A549 (cell line): ENCODE data around the gene LHB. TPM values are rescaled to one million over a fixed set of nuclear protein-coding genes. Genes with fewer than 3 reads are reported as not detected.

ENCODE experiments used
- ATAC-seq, 2 experiments: fragments of 200-7000 bp in 1 of 2; fragments of >200 bp in 1 of 2; cut with Nextera tagmentation in 1 of 2; cut with Tn5 transposase in 1 of 2; 3 replicates each; pipeline versions ENCODE4 v1.8.0 to v1.9.1; 2018 to 2020; ENCODE audit warnings: mild to moderate bottlenecking in 1 of 2, moderate library complexity in 1 of 2
- CTCF ChIA-PET: fragments of 300-600 bp; sonication (Branson Sonifier 250); formaldehyde crosslinking; extraction: SDS; loops from one replicate; lab custom pipeline; 2021; ENCODE audit warnings: antibody characterized with exemption, inconsistent platforms; lab: Yijun Ruan, JAX
- POLR2A ChIA-PET: fragments of 350-600 bp; formaldehyde crosslinking; extraction: SDS; loops from one replicate; lab custom pipeline; 2021; ENCODE audit warnings: antibody characterized with exemption, inconsistent platforms; lab: Yijun Ruan, JAX
- DNase-seq, 2 experiments: peaks; one replicate each; pipeline versions ENCODE4 v3.0.0 to v3.0.0-alpha.2; 2011 to 2016; ENCODE audit warnings: low read depth in 1 of 2, low spot score in 1 of 2
- FAIRE-seq: peaks from 2 replicates; lab custom pipeline; 2011; peaks lifted over from hg19 to GRCh38; lab: Jason Lieb, UNC
- H3K27ac ChIP-seq, 2 experiments: fragments of >200 bp; sonication (Bioruptor Twin); formaldehyde crosslinking; 3 replicates each; pipeline ENCODE4 v1.5.1; 2016 to 2017
- H3K4me1 ChIP-seq: fragments of >200 bp; sonication (Bioruptor Twin); formaldehyde crosslinking; 3 replicates; pipeline ENCODE4 v1.6.1; 2016
- H3K4me2 ChIP-seq: fragments of >200 bp; sonication (Bioruptor Twin); formaldehyde crosslinking; 3 replicates; pipeline ENCODE4 v1.6.1; 2016
- H3K4me3 ChIP-seq: fragments of >200 bp; sonication (Bioruptor Twin); formaldehyde crosslinking; 3 replicates; pipeline ENCODE4 v1.5.1; 2016
- H3K9me3 ChIP-seq: fragments of >200 bp; sonication (Bioruptor Twin); formaldehyde crosslinking; 3 replicates; pipeline ENCODE4 v1.6.1; 2016
- BHLHE40 ChIP-seq: IDR thresholded peaks from 2 replicates; pipeline ENCODE4 v1.6.1; 2012; ENCODE audit warnings: low read depth, low read length, inconsistent platforms
- CBX2 ChIP-seq: fragments of 200-600 bp; sonication (generic); IDR thresholded peaks from 2 replicates; pipeline ENCODE4 v1.6.1; 2016; ENCODE audit warnings: low read depth, mild to moderate bottlenecking, borderline replicate concordance
- CBX8 ChIP-seq: fragments of 200-600 bp; sonication (generic); IDR thresholded peaks from 2 replicates; pipeline ENCODE4 v1.6.1; 2016
- EHMT2 ChIP-seq: fragments of 200-600 bp; sonication (generic); IDR thresholded peaks from 2 replicates; pipeline ENCODE4 v1.6.1; 2016; ENCODE audit warnings: antibody characterized with exemption, low read depth, mild to moderate bottlenecking, moderate library complexity
- EP300 ChIP-seq, 2 experiments: fragments of >200 bp; sonication (Bioruptor Twin); formaldehyde crosslinking; IDR thresholded peaks; 2 replicates in 1 of 2; 3 replicates in 1 of 2; pipeline ENCODE4 v1.6.1; 2016 to 2017
- FOSB ChIP-seq: fragments of 250-450 bp; sonication (Bioruptor Pico); IDR thresholded peaks from 2 replicates; pipeline ENCODE4 v1.5.0; 2020; ENCODE audit warnings: mild to moderate bottlenecking, moderate library complexity
- FOSL2 ChIP-seq, 2 experiments: fragments of 450-650 bp in 1 of 2; fragments of >200 bp in 1 of 2; sonication (Bioruptor Twin) in 1 of 2; formaldehyde crosslinking; IDR thresholded peaks; 2 replicates each; pipeline versions ENCODE4 v1.5.0 to v1.6.1; 2016 to 2020; ENCODE audit warnings: mild to moderate bottlenecking in 1 of 2, moderate library complexity in 1 of 2
- HDAC2 ChIP-seq: fragments of 200-600 bp; sonication (generic); IDR thresholded peaks from 2 replicates; pipeline ENCODE4 v1.6.1; 2016
- HOXA7 ChIP-seq: fragments of 250-450 bp; sonication (Bioruptor Pico); IDR thresholded peaks from 2 replicates; pipeline ENCODE4 v1.5.0; 2020; ENCODE audit warnings: mild to moderate bottlenecking, moderate library complexity
- KDM5A ChIP-seq: fragments of 200-600 bp; sonication (generic); IDR thresholded peaks from 2 replicates; pipeline ENCODE4 v1.6.1; 2016; ENCODE audit warnings: antibody characterized with exemption, mild to moderate bottlenecking
- MAFK ChIP-seq: fragments of 450-650 bp; IDR thresholded peaks from 2 replicates; pipeline ENCODE4 v1.6.1; 2014; ENCODE audit not compliant: partially characterized antibody
- NPAS2 ChIP-seq: fragments of 250-450 bp; sonication (Bioruptor Pico); IDR thresholded peaks from 2 replicates; pipeline ENCODE4 v1.8.0; 2022; ENCODE audit warnings: mild to moderate bottlenecking, moderate library complexity, borderline replicate concordance
- POLR2A ChIP-seq: IDR thresholded peaks from 2 replicates; pipeline ENCODE4 v1.6.1; 2012; ENCODE audit warnings: mild to moderate bottlenecking, low read length
- POLR2AphosphoS2 ChIP-seq: conservative IDR thresholded peaks from 2 replicates; pipeline ENCODE4 v1.6.1; 2012; ENCODE audit warnings: low read length, improper control_type of control experiment, inconsistent platforms
- SREBF2 ChIP-seq: fragments of 450-650 bp; IDR thresholded peaks from 2 replicates; pipeline ENCODE4 v1.6.1; 2014; ENCODE audit warnings: mild to moderate bottlenecking, moderate library complexity
- ZFP36 ChIP-seq: fragments of 450-650 bp; IDR thresholded peaks from 2 replicates; pipeline ENCODE4 v1.6.1; 2014; ENCODE audit warnings: borderline replicate concordance; ENCODE audit not compliant: partially characterized antibody
- ZNF302 ChIP-seq: fragments of 250-450 bp; sonication (Bioruptor Pico); IDR thresholded peaks from 2 replicates; pipeline ENCODE4 v1.9.0; 2021; ENCODE audit warnings: inconsistent platforms, mild to moderate bottlenecking, moderate library complexity
- WGBS: methylation state at CpG from one replicate; pipeline ENCODE4 v1.1.6; 2017; ENCODE audit errors: missing lambda C conversion rate; 5-methylcytosine and 5-hydroxymethylcytosine counted together
- polyA plus RNA-seq, 4 experiments: library from polyadenylated mRNA; depleted of rRNA in 3 of 4; stranded (reverse); fragments of >200 nt; fragmentation: RNase III in 1 of 4; extraction: RNeasy Plus Mini Kit Qiagen cat#74134 plus additional on column Dnase treatment in 1 of 4; gene quantifications; 2 replicates in 3 of 4; 3 replicates in 1 of 4; pipeline ENCODE4 v1.2.3, GENCODE V29; 2011 to 2017
- TF ChIP-seq, protein P1 (sequence below): fragments of 150-350 bp; IDR thresholded peaks from 2 replicates; pipeline ENCODE4 v1.6.1; 2014; ENCODE audit warnings: low read depth, mild to moderate bottlenecking, low read length
- TF ChIP-seq, protein P2 (sequence below): fragments of 250-450 bp; sonication (Bioruptor Pico); IDR thresholded peaks from 2 replicates; pipeline ENCODE4 v1.5.0; 2021; ENCODE audit warnings: mild to moderate bottlenecking, moderate library complexity, borderline replicate concordance
- TF ChIP-seq, protein P3 (sequence below): fragments of >200 bp; sonication (Bioruptor Twin); formaldehyde crosslinking; IDR thresholded peaks from 2 replicates; pipeline ENCODE4 v1.6.1; 2016
- TF ChIP-seq, protein P4 (sequence below): fragments of >200 bp; sonication (Bioruptor Twin); formaldehyde crosslinking; IDR thresholded peaks from 3 replicates; pipeline ENCODE4 v1.6.1; 2016
- TF ChIP-seq, protein P5 (sequence below): fragments of 200-600 bp; sonication (generic); IDR thresholded peaks from 2 replicates; pipeline ENCODE4 v1.6.1; 2016; ENCODE audit warnings: antibody characterized with exemption, mild to moderate bottlenecking, moderate library complexity
- TF ChIP-seq, protein P6 (sequence below): fragments of 250-450 bp; sonication (Bioruptor Pico); IDR thresholded peaks from 2 replicates; pipeline ENCODE4 v1.5.0; 2020; ENCODE audit warnings: low read depth, mild to moderate bottlenecking, moderate library complexity
- TF ChIP-seq, protein P7 (sequence below): fragments of >200 bp; sonication (Bioruptor Twin); formaldehyde crosslinking; IDR thresholded peaks from 3 replicates; pipeline ENCODE4 v1.5.1; 2016

LHB gene
- polyA plus RNA-seq, 2 of the 4 experiments (the other 2 are of a cell fraction), result 0.22 TPM; not detected in 1

DNA sequence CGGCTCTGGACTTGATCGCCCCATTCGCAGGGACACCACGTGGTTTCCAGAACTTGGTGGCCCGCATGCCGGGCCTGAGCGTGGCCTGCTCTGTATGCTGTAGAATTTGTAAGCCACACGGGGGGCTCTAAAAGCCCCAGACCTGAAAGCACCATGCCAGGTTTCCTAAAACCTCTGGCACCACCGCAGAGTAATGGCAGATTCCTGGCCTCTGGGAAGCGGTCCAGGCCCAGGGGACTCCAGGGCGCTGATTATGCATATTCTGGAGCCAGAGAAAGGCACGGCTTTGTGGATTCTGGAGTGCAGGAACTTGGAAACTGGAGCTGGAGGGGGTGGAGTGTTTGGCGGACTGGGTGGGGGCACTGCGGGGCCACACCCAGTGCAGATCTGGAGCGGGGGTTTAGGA, 48.1 kb downstream of the LHB start:
- no peak overlapping the region for H3K4me2 ChIP-seq
- POLR2A ChIA-PET, result interaction anchor here (2.0 to 9.6 kb wide), 4 partner anchors 12 to 173 kb away, joined by 7 to 175 read pairs (median 28); partner anchors contain the start of genes BAX, GYS1, PLEKHA4 and PPP1R15A
- peak; percentile 1 to 5; a peak in 5 of 6 replicates for ATAC-seq
- no peak for TF ChIP-seq HOXA7 (CRISPR knock-in tag)
- TF ChIP-seq, protein P1, sequence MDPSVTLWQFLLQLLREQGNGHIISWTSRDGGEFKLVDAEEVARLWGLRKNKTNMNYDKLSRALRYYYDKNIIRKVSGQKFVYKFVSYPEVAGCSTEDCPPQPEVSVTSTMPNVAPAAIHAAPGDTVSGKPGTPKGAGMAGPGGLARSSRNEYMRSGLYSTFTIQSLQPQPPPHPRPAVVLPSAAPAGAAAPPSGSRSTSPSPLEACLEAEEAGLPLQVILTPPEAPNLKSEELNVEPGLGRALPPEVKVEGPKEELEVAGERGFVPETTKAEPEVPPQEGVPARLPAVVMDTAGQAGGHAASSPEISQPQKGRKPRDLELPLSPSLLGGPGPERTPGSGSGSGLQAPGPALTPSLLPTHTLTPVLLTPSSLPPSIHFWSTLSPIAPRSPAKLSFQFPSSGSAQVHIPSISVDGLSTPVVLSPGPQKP, result no peak
- TF ChIP-seq NPAS2 (CRISPR knock-in tag), result no peak
- TF ChIP-seq, protein P2, sequence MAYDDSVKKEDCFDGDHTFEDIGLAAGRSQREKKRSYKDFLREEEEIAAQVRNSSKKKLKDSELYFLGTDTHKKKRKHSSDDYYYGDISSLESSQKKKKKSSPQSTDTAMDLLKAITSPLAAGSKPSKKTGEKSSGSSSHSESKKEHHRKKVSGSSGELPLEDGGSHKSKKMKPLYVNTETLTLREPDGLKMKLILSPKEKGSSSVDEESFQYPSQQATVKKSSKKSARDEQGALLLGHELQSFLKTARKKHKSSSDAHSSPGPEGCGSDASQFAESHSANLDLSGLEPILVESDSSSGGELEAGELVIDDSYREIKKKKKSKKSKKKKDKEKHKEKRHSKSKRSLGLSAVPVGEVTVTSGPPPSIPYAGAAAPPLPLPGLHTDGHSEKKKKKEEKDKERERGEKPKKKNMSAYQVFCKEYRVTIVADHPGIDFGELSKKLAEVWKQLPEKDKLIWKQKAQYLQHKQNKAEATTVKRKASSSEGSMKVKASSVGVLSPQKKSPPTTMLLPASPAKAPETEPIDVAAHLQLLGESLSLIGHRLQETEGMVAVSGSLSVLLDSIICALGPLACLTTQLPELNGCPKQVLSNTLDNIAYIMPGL (CRISPR knock-in tag), result no peak
- no peak; the same call in 1 of the 2 replicates for TF ChIP-seq FOSB (CRISPR knock-in tag)
- no peak for TF ChIP-seq ZFP36
- TF ChIP-seq EHMT2, result no peak
- no peak for TF ChIP-seq SREBF2
- TF ChIP-seq, protein P3, sequence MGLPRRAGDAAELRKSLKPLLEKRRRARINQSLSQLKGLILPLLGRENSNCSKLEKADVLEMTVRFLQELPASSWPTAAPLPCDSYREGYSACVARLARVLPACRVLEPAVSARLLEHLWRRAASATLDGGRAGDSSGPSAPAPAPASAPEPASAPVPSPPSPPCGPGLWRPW, result no peak
- no peak for TF ChIP-seq FOSL2 (IDR thresholded peaks at IDR 0.05)
- 0 out of 2 replicates have a peak, but pooled peaks have one; percentile 1 for TF ChIP-seq FOSL2 (CRISPR knock-in tag; IDR thresholded peaks at IDR 0.05)
- TF ChIP-seq MAFK, result peak; percentile 89
- TF ChIP-seq BHLHE40, result no peak
- TF ChIP-seq, protein P4, sequence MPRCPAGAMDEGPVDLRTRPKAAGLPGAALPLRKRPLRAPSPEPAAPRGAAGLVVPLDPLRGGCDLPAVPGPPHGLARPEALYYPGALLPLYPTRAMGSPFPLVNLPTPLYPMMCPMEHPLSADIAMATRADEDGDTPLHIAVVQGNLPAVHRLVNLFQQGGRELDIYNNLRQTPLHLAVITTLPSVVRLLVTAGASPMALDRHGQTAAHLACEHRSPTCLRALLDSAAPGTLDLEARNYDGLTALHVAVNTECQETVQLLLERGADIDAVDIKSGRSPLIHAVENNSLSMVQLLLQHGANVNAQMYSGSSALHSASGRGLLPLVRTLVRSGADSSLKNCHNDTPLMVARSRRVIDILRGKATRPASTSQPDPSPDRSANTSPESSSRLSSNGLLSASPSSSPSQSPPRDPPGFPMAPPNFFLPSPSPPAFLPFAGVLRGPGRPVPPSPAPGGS, result no peak
- TF ChIP-seq, protein P5, sequence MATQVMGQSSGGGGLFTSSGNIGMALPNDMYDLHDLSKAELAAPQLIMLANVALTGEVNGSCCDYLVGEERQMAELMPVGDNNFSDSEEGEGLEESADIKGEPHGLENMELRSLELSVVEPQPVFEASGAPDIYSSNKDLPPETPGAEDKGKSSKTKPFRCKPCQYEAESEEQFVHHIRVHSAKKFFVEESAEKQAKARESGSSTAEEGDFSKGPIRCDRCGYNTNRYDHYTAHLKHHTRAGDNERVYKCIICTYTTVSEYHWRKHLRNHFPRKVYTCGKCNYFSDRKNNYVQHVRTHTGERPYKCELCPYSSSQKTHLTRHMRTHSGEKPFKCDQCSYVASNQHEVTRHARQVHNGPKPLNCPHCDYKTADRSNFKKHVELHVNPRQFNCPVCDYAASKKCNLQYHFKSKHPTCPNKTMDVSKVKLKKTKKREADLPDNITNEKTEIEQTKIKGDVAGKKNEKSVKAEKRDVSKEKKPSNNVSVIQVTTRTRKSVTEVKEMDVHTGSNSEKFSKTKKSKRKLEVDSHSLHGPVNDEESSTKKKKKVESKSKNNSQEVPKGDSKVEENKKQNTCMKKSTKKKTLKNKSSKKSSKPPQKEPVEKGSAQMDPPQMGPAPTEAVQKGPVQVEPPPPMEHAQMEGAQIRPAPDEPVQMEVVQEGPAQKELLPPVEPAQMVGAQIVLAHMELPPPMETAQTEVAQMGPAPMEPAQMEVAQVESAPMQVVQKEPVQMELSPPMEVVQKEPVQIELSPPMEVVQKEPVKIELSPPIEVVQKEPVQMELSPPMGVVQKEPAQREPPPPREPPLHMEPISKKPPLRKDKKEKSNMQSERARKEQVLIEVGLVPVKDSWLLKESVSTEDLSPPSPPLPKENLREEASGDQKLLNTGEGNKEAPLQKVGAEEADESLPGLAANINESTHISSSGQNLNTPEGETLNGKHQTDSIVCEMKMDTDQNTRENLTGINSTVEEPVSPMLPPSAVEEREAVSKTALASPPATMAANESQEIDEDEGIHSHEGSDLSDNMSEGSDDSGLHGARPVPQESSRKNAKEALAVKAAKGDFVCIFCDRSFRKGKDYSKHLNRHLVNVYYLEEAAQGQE, result peak; percentile 32; the same call in 1 of the 2 replicates
- TF ChIP-seq, all 56 proteins: peak for 3
- no peak for FAIRE-seq
- H3K27ac ChIP-seq, result peak overlapping the region in 1 of 2 experiments; percentile 96; a peak in 3 of 6 replicates
- peak in 1 of 2 experiments; percentile 53 for DNase-seq
- 91% methylated on average over 8 of the region's 15 CpGs for WGBS
- no peaks in the 10 kb centered on the region for H3K9me3 ChIP-seq
- H3K4me3 ChIP-seq, result no peak overlapping the region
- peaks cover 34% of the 10 kb centered on the region for H3K4me1 ChIP-seq
- CTCF ChIA-PET, result interaction anchor here (0.7 to 19.0 kb wide), 8 partner anchors 8 to 176 kb away, joined by 3 to 360 read pairs (median 58); partner anchors contain the start of genes GYS1 and RUVBL2

DNA sequence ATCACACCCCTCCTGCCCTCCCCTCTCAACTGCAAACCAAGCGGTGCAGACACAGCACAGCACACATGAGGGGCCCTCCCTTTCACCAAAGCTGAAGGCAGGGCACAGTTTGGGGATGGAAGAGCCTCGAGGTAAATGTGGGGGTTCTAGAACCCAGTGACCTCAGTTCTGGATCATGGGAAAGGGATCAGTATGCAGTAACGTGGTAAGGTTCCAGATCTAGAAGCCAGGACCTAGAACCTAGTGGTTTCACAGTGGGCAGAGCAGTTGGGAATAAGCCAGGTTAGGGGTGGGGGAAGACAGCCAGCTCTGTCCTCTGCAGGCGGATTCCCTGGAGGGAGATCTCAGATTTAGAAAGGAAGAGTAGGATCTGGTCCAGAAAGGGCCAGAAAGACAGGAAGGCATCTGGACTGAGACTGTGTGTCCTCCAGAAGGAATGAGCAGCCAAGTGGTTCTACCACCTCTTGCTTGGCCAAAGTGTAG, 48.7 kb downstream of the LHB start:
- Histone ChIP-seq H3K4me1 (peaks cover 40% of the 10 kb centered on the region), H3K4me2 (peak overlapping the region; percentile 95), H3K27ac (peak overlapping the region; percentile 92 to 96; a peak in 5 of 6 replicates), H3K4me3 (no peak overlapping the region; the same call in 2 of the 3 replicates), H3K9me3 (no peaks in the 10 kb centered on the region)
- ChIA-PET POLR2A (interaction anchor here (1.0 to 9.6 kb wide), 8 partner anchors 8 to 180 kb away, joined by 3 to 175 read pairs (median 8); partner anchors contain the start of genes BAX, DHDH, GYS1 and NUCB1), CTCF (interaction anchor here (1.0 to 18.4 kb wide), 10 partner anchors 8 to 175 kb away, joined by 3 to 332 read pairs (median 10); partner anchors contain the start of genes BCAT2, GYS1, HSD17B14 and NUCB1)
- peak; percentile 7 to 14 for ATAC-seq
- WGBS, result 39% methylated on average over 4 of the region's 4 CpGs
- DNase-seq, result peak in 1 of 2 experiments; percentile 49
- no peak for FAIRE-seq
- TF ChIP-seq ZNF302 (no peak), POLR2AphosphoS2 (peak; percentile 84), POLR2A (no peak; the same call in 1 of the 2 replicates), CBX8 (no peak), KDM5A (no peak), BHLHE40 (no peak), EP300 (IDR thresholded peaks at IDR 0.05) (no peak), CBX2 (no peak), HDAC2 (no peak)
- TF ChIP-seq, protein P3, result no peak
- TF ChIP-seq, protein P6, sequence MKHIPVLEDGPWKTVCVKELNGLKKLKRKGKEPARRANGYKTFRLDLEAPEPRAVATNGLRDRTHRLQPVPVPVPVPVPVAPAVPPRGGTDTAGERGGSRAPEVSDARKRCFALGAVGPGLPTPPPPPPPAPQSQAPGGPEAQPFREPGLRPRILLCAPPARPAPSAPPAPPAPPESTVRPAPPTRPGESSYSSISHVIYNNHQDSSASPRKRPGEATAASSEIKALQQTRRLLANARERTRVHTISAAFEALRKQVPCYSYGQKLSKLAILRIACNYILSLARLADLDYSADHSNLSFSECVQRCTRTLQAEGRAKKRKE (CRISPR knock-in tag), result no peak
- TF ChIP-seq, protein P7, sequence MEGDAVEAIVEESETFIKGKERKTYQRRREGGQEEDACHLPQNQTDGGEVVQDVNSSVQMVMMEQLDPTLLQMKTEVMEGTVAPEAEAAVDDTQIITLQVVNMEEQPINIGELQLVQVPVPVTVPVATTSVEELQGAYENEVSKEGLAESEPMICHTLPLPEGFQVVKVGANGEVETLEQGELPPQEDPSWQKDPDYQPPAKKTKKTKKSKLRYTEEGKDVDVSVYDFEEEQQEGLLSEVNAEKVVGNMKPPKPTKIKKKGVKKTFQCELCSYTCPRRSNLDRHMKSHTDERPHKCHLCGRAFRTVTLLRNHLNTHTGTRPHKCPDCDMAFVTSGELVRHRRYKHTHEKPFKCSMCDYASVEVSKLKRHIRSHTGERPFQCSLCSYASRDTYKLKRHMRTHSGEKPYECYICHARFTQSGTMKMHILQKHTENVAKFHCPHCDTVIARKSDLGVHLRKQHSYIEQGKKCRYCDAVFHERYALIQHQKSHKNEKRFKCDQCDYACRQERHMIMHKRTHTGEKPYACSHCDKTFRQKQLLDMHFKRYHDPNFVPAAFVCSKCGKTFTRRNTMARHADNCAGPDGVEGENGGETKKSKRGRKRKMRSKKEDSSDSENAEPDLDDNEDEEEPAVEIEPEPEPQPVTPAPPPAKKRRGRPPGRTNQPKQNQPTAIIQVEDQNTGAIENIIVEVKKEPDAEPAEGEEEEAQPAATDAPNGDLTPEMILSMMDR, result no peak
